ENCODE measurements around the gene BCAP31. TPM values are rescaled to one million over a fixed set of nuclear protein-coding genes. Genes with fewer than 3 reads are reported as not detected.

The BCAP31 gene
- total RNA-seq (2021; ENCODE audit: unreplicated experiment) (432 TPM), Bru-seq, nascent RNA (percentile 90 among the genes with signal in this experiment), BruChase-seq, experiment 1, labeled RNA remaining after a 2-hour chase (percentile 93 among the genes with signal in this experiment), BruChase-seq, experiment 2, labeled RNA remaining after a 6-hour chase (percentile 94 among the genes with signal in this experiment)
- polyA plus RNA-seq (2012; ENCODE audit: insufficient read length), result 455 TPM
- long read RNA-seq, transcript BCAP31-201 (8 exons, 1,643 nt), result major isoform, 840 of 1,064 reads
- long read RNA-seq, transcript BCAP31-209 (2 exons, 893 nt), result minor isoform, 5 of 1,064 reads
- long read RNA-seq, transcript BCAP31-207 (8 exons, 1,824 nt), result minor isoform, 60 of 1,064 reads
- long read RNA-seq, partial matches to known transcripts, result 54 of 1,064 reads
- long read RNA-seq, other reads (novel, unspliced or antisense), result 105 of 1,064 reads

DNA sequence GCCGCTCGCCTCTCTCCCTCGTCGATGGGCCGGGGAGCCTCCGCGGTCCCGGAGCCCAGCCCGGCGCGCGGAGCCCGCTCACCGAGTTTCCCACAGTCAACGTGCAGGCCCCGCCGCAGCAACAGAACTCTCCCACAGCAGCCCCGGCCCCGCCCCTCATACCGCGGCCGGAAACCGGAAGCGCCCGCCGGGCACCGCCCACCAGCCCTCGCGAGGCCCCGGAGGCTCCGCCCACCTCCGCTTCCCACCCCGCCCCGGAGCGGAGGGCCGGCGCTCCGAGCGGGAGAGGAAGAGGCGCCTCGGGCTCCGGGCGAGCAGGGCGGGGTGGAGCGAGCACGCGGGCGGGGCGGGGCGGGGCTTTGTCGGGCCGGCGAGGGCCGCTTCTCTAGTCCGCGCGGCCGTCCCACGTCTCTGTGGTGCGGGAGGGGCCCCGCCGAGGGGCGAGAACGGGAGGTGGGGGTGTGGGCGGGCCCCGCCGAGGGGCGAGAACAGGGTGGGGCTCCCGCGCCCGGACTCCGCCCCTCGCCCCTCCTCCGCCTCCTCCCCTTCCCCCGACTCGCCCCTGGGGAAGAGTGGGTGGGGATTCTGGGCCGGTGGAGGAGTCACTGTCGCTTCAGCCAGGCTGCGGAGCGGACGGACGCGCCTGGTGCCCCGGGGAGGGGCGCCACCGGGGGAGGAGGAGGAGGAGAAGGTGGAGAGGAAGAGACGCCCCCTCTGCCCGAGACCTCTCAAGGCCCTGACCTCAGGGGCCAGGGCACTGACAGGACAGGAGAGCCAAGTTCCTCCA, at the start of gene BCAP31, which contains the start of gene ABCD1:
TSS of gene BCAP31 (minus strand) at position 136 of the 787 bp plus-strand sequence. CDS start 1,143 bp downstream, outside the sequence.
TSS of gene ABCD1 (plus strand) at position 605 of the 787 bp plus-strand sequence. CDS start 411 bp downstream, outside the sequence.
- intact Hi-C loops (cut with micrococcal nuclease; ENCODE audit: unreplicated experiment) (no loop called here), in situ Hi-C loops (cut with HindIII; ENCODE audit: low pct_unique_long_range_greater_than_20kb, low sequenced_read_pairs) (no loop called here)
- Histone ChIP-seq H3K4me3 (ENCODE audit: low read depth in 2 of 2, low read length in 2 of 2) (peak within 1 kb of the TSS; percentile 84 to 92), H3K27ac (ENCODE audit: low read length) (peak within 1 kb of the TSS; percentile 92), H3K4me1 (ENCODE audit: control insufficient read depth, insufficient read depth, low read length) (peaks cover 24% of the 10 kb centered on the region), H3K9me3 (ENCODE audit: control insufficient read depth, insufficient read depth, low read depth, low read length) (no peaks in the 10 kb centered on the region), H3K36me3 (ENCODE audit: control insufficient read depth, insufficient read depth, low read length) (peaks cover 16% of the 10 kb centered on the region), H3K27me3 (ENCODE audit: control insufficient read depth, insufficient read depth, low read length) (no peaks in the 10 kb centered on the region)
- POLR2A ChIA-PET, result no interaction called here
- DNase-seq (ENCODE audit: low read depth, low spot score) (no peak), ATAC-seq (peak; percentile 73)
- peak; percentile 47; the same call in 1 of the 2 replicates for TF ChIP-seq SIN3A (IDR thresholded peaks at IDR 0.05; ENCODE audit: borderline replicate concordance, insufficient read depth, low read depth, low read length)
- TF ChIP-seq, protein P1, sequence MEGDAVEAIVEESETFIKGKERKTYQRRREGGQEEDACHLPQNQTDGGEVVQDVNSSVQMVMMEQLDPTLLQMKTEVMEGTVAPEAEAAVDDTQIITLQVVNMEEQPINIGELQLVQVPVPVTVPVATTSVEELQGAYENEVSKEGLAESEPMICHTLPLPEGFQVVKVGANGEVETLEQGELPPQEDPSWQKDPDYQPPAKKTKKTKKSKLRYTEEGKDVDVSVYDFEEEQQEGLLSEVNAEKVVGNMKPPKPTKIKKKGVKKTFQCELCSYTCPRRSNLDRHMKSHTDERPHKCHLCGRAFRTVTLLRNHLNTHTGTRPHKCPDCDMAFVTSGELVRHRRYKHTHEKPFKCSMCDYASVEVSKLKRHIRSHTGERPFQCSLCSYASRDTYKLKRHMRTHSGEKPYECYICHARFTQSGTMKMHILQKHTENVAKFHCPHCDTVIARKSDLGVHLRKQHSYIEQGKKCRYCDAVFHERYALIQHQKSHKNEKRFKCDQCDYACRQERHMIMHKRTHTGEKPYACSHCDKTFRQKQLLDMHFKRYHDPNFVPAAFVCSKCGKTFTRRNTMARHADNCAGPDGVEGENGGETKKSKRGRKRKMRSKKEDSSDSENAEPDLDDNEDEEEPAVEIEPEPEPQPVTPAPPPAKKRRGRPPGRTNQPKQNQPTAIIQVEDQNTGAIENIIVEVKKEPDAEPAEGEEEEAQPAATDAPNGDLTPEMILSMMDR (IDR thresholded peaks at IDR 0.05), result no peak
- TF ChIP-seq TCF7L2 (IDR thresholded peaks at IDR 0.05; ENCODE audit: low read depth, low read length), result no peak
- TF ChIP-seq POLR2AphosphoS5 (IDR thresholded peaks at IDR 0.05; ENCODE audit: low read depth, low read length), result peak; percentile 78
- TF ChIP-seq, protein P2, sequence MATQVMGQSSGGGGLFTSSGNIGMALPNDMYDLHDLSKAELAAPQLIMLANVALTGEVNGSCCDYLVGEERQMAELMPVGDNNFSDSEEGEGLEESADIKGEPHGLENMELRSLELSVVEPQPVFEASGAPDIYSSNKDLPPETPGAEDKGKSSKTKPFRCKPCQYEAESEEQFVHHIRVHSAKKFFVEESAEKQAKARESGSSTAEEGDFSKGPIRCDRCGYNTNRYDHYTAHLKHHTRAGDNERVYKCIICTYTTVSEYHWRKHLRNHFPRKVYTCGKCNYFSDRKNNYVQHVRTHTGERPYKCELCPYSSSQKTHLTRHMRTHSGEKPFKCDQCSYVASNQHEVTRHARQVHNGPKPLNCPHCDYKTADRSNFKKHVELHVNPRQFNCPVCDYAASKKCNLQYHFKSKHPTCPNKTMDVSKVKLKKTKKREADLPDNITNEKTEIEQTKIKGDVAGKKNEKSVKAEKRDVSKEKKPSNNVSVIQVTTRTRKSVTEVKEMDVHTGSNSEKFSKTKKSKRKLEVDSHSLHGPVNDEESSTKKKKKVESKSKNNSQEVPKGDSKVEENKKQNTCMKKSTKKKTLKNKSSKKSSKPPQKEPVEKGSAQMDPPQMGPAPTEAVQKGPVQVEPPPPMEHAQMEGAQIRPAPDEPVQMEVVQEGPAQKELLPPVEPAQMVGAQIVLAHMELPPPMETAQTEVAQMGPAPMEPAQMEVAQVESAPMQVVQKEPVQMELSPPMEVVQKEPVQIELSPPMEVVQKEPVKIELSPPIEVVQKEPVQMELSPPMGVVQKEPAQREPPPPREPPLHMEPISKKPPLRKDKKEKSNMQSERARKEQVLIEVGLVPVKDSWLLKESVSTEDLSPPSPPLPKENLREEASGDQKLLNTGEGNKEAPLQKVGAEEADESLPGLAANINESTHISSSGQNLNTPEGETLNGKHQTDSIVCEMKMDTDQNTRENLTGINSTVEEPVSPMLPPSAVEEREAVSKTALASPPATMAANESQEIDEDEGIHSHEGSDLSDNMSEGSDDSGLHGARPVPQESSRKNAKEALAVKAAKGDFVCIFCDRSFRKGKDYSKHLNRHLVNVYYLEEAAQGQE (IDR thresholded peaks at IDR 0.05; ENCODE audit: insufficient read depth in 1 of 2, low read depth in 2 of 2, low read length in 1 of 2), result no peak
- CTCF ChIA-PET, result no interaction called here
- no TSS peak for BruUV-seq (replicated peaks)

DNA sequence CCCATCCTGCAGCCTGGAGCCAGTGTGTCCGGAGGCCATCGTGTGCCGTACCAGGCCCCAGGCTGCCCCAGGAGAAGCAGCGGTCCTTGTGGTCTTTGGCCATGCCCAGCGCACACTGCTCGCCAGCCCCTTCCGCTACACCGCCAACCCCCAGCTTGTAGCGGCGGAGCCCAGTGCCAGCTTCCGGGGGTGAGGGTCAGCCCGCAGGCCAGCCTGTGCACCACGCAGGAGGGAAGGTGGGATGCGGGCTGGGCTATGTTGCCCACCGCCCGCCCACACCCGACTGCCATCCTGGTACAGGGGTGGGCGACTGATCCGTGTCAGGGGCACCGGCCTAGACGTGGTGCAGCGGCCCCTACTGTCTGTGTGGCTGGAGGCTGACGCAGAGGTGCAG, 49.0 kb upstream of the BCAP31 start:
- no peaks in the 10 kb centered on the region for H3K36me3 ChIP-seq (ENCODE audit: control insufficient read depth, insufficient read depth, low read length)
- intact Hi-C loops (cut with micrococcal nuclease; ENCODE audit: unreplicated experiment), result no loop called here
- no peak overlapping the region for H3K4me3 ChIP-seq (ENCODE audit: low read depth in 2 of 2, low read length in 2 of 2)
- no peaks in the 10 kb centered on the region for H3K4me1 ChIP-seq (ENCODE audit: control insufficient read depth, insufficient read depth, low read length)
- H3K9me3 ChIP-seq (ENCODE audit: control insufficient read depth, insufficient read depth, low read depth, low read length), result no peaks in the 10 kb centered on the region
- ChIA-PET CTCF (no interaction called here), POLR2A (no interaction called here)
- no peak for ATAC-seq
- BruUV-seq (replicated peaks), result no TSS peak
- H3K27ac ChIP-seq (ENCODE audit: low read length), result no peak overlapping the region
- TF ChIP-seq, protein P1 (IDR thresholded peaks at IDR 0.05), result no peak
- TF ChIP-seq SIN3A (IDR thresholded peaks at IDR 0.05; ENCODE audit: borderline replicate concordance, insufficient read depth, low read depth, low read length), result no peak
- TF ChIP-seq, protein P2 (IDR thresholded peaks at IDR 0.05; ENCODE audit: insufficient read depth in 1 of 2, low read depth in 2 of 2, low read length in 1 of 2), result no peak
- TF ChIP-seq POLR2AphosphoS5 (IDR thresholded peaks at IDR 0.05; ENCODE audit: low read depth, low read length), result no peak
- no peak for TF ChIP-seq TCF7L2 (IDR thresholded peaks at IDR 0.05; ENCODE audit: low read depth, low read length)
- DNase-seq (ENCODE audit: low read depth, low spot score), result no peak
- in situ Hi-C loops (cut with HindIII; ENCODE audit: low pct_unique_long_range_greater_than_20kb, low sequenced_read_pairs), result no loop called here
- no peaks in the 10 kb centered on the region for H3K27me3 ChIP-seq (ENCODE audit: control insufficient read depth, insufficient read depth, low read length)

Measured in Panc1 (cell line).